ENCODE results near the gene SEMA6B. TPM values are rescaled to one million over a fixed set of nuclear protein-coding genes. Genes with fewer than 3 reads are reported as not detected.
A peak's percentile ranks its signal among the peaks of the same experiment; 100 is the strongest.

Gene SEMA6B
- total and polyA plus RNA-seq, 3 experiments from 2014 or later, result 0.55 to 0.91 TPM; not detected in 1

- Mint-ChIP-seq H3K27ac (no peak overlapping the region), H3K9me3 (no peaks in the 10 kb centered on the region), H3K4me1 (no peaks in the 10 kb centered on the region), H3K4me3 (no peak overlapping the region), H3K36me3 (peaks cover 0 to 60% (median 0%) of the 10 kb centered on the region in 3 donors), H3K27me3 (no peaks in the 10 kb centered on the region)
- POLR2A ChIA-PET, result no interaction called here
- Histone ChIP-seq H3K27ac (ENCODE audit: low read depth, low read length) (no peak overlapping the region), H3K4me1 (ENCODE audit: insufficient read depth, low read length) (no peaks in the 10 kb centered on the region), H3K27me3 (ENCODE audit: insufficient read depth, low read length, poor library complexity, severe bottlenecking) (no peaks in the 10 kb centered on the region), H3K9me3 (ENCODE audit: low read length) (no peaks in the 10 kb centered on the region), H3K36me3 (ENCODE audit: insufficient read depth, low read length) (no peaks in the 10 kb centered on the region), H3K4me3 (ENCODE audit: low read length) (no peak overlapping the region)
- no peak for DNase-seq
- CTCF ChIA-PET, result no interaction called here
Measured at GRCh38 chr19:4499855-4500254, 59.6 kb downstream of the SEMA6B start.

GRCh38 chr19:4499318-4499717 lies 60.2 kb downstream of the SEMA6B start:
- Histone ChIP-seq H3K9me3 (ENCODE audit: low read length) (no peaks in the 10 kb centered on the region), H3K4me3 (ENCODE audit: low read length) (no peak overlapping the region), H3K27me3 (ENCODE audit: insufficient read depth, low read length, poor library complexity, severe bottlenecking) (no peaks in the 10 kb centered on the region), H3K4me1 (ENCODE audit: insufficient read depth, low read length) (no peaks in the 10 kb centered on the region), H3K27ac (ENCODE audit: low read depth, low read length) (no peak overlapping the region), H3K36me3 (ENCODE audit: insufficient read depth, low read length) (no peaks in the 10 kb centered on the region)
- no peak for DNase-seq
- peak overlapping the region in 1 of 8 donors; percentile 36 for H3K27ac Mint-ChIP-seq
- no peak overlapping the region for H3K4me3 Mint-ChIP-seq
- POLR2A ChIA-PET, result no interaction called here
- no peaks in the 10 kb centered on the region for H3K9me3 Mint-ChIP-seq
- peaks cover 0 to 65% (median 0%) of the 10 kb centered on the region in 3 donors for H3K36me3 Mint-ChIP-seq
- no peaks in the 10 kb centered on the region for H3K4me1 Mint-ChIP-seq
- H3K27me3 Mint-ChIP-seq, result no peaks in the 10 kb centered on the region
- CTCF ChIA-PET, result no interaction called here

GRCh38 chr19:4498694-4499093 lies 60.8 kb downstream of the SEMA6B start:
- H3K9me3 ChIP-seq (ENCODE audit: low read length), result no peaks in the 10 kb centered on the region
- no peaks in the 10 kb centered on the region for H3K9me3 Mint-ChIP-seq
- H3K36me3 Mint-ChIP-seq, result peaks cover 0 to 62% (median 0%) of the 10 kb centered on the region in 3 donors
- no peaks in the 10 kb centered on the region for H3K27me3 Mint-ChIP-seq
- CTCF ChIA-PET, result no interaction called here
- DNase-seq, result no peak
- no peaks in the 10 kb centered on the region for H3K4me1 ChIP-seq (ENCODE audit: insufficient read depth, low read length)
- no peak overlapping the region for H3K4me3 Mint-ChIP-seq
- H3K27ac Mint-ChIP-seq, result no peak overlapping the region
- no peak overlapping the region for H3K4me3 ChIP-seq (ENCODE audit: low read length)
- POLR2A ChIA-PET, result no interaction called here
- H3K4me1 Mint-ChIP-seq, result no peaks in the 10 kb centered on the region
- no peaks in the 10 kb centered on the region for H3K27me3 ChIP-seq (ENCODE audit: insufficient read depth, low read length, poor library complexity, severe bottlenecking)
- H3K27ac ChIP-seq (ENCODE audit: low read depth, low read length), result no peak overlapping the region
- H3K36me3 ChIP-seq (ENCODE audit: insufficient read depth, low read length), result no peaks in the 10 kb centered on the region

GRCh38 chr19:4497770-4498389 lies 61.6 kb downstream of the SEMA6B start:
- no peak overlapping the region for H3K4me3 Mint-ChIP-seq
- H3K4me3 ChIP-seq (ENCODE audit: low read length), result no peak overlapping the region
- ChIA-PET CTCF (no interaction called here), POLR2A (no interaction called here)
- H3K4me1 Mint-ChIP-seq, result no peaks in the 10 kb centered on the region
- peaks cover 2% of the 10 kb centered on the region for H3K36me3 ChIP-seq (ENCODE audit: insufficient read depth, low read length)
- no peak for DNase-seq
- H3K27ac ChIP-seq (ENCODE audit: low read depth, low read length), result no peak overlapping the region
- H3K27me3 ChIP-seq (ENCODE audit: insufficient read depth, low read length, poor library complexity, severe bottlenecking), result no peaks in the 10 kb centered on the region
- no peak overlapping the region for H3K27ac Mint-ChIP-seq
- no peaks in the 10 kb centered on the region for H3K4me1 ChIP-seq (ENCODE audit: insufficient read depth, low read length)
- no peaks in the 10 kb centered on the region for H3K9me3 Mint-ChIP-seq
- no peaks in the 10 kb centered on the region for H3K9me3 ChIP-seq (ENCODE audit: low read length)
- peaks cover 0 to 59% (median 0%) of the 10 kb centered on the region in 3 donors for H3K36me3 Mint-ChIP-seq
- H3K27me3 Mint-ChIP-seq, result no peaks in the 10 kb centered on the region

GRCh38 chr19:4496304-4496703 lies 63.2 kb downstream of the SEMA6B start:
- CTCF ChIA-PET, result no interaction called here
- POLR2A ChIA-PET, result no interaction called here
- H3K4me1 Mint-ChIP-seq, result no peaks in the 10 kb centered on the region
- H3K9me3 Mint-ChIP-seq, result no peaks in the 10 kb centered on the region
- Histone ChIP-seq H3K27ac (ENCODE audit: low read depth, low read length) (no peak overlapping the region), H3K4me1 (ENCODE audit: insufficient read depth, low read length) (no peaks in the 10 kb centered on the region), H3K36me3 (ENCODE audit: insufficient read depth, low read length) (peaks cover 17% of the 10 kb centered on the region), H3K4me3 (ENCODE audit: low read length) (no peak overlapping the region), H3K27me3 (ENCODE audit: insufficient read depth, low read length, poor library complexity, severe bottlenecking) (no peaks in the 10 kb centered on the region), H3K9me3 (ENCODE audit: low read length) (no peaks in the 10 kb centered on the region)
- H3K27me3 Mint-ChIP-seq, result no peaks in the 10 kb centered on the region
- no peak for DNase-seq
- no peak overlapping the region for H3K27ac Mint-ChIP-seq
- no peak overlapping the region for H3K4me3 Mint-ChIP-seq
- H3K36me3 Mint-ChIP-seq, result peaks cover 0 to 50% (median 0%) of the 10 kb centered on the region in 3 donors

- Histone ChIP-seq H3K4me3 (ENCODE audit: low read length) (no peak overlapping the region), H3K4me1 (ENCODE audit: insufficient read depth, low read length) (no peaks in the 10 kb centered on the region), H3K9me3 (ENCODE audit: low read length) (no peaks in the 10 kb centered on the region), H3K27me3 (ENCODE audit: insufficient read depth, low read length, poor library complexity, severe bottlenecking) (no peaks in the 10 kb centered on the region), H3K27ac (ENCODE audit: low read depth, low read length) (no peak overlapping the region), H3K36me3 (ENCODE audit: insufficient read depth, low read length) (peaks cover 18% of the 10 kb centered on the region)
- no peaks in the 10 kb centered on the region for H3K9me3 Mint-ChIP-seq
- H3K36me3 Mint-ChIP-seq, result peaks cover 0 to 50% (median 2%) of the 10 kb centered on the region in 3 donors
- no peaks in the 10 kb centered on the region for H3K4me1 Mint-ChIP-seq
- DNase-seq, result no peak
- ChIA-PET POLR2A (no interaction called here), CTCF (interaction anchor here (0.6 kb wide), 1 partner anchor 403 kb away, joined by 3 read pairs; no protein-coding TSS in a partner anchor)
- no peak overlapping the region for H3K27ac Mint-ChIP-seq
- no peaks in the 10 kb centered on the region for H3K27me3 Mint-ChIP-seq
- H3K4me3 Mint-ChIP-seq, result no peak overlapping the region
Measured at GRCh38 chr19:4495471-4495870, 64.0 kb downstream of the SEMA6B start.

- Histone ChIP-seq H3K36me3 (ENCODE audit: insufficient read depth, low read length) (peaks cover 18% of the 10 kb centered on the region), H3K27me3 (ENCODE audit: insufficient read depth, low read length, poor library complexity, severe bottlenecking) (no peaks in the 10 kb centered on the region), H3K4me3 (ENCODE audit: low read length) (no peak overlapping the region), H3K9me3 (ENCODE audit: low read length) (no peaks in the 10 kb centered on the region), H3K4me1 (ENCODE audit: insufficient read depth, low read length) (no peaks in the 10 kb centered on the region), H3K27ac (ENCODE audit: low read depth, low read length) (no peak overlapping the region)
- H3K4me1 Mint-ChIP-seq, result no peaks in the 10 kb centered on the region
- H3K9me3 Mint-ChIP-seq, result no peaks in the 10 kb centered on the region
- no peaks in the 10 kb centered on the region for H3K27me3 Mint-ChIP-seq
- H3K27ac Mint-ChIP-seq, result no peak overlapping the region
- no peak overlapping the region for H3K4me3 Mint-ChIP-seq
- CTCF ChIA-PET, result no interaction called here
- peaks cover 0 to 53% (median 6%) of the 10 kb centered on the region in 3 donors for H3K36me3 Mint-ChIP-seq
- POLR2A ChIA-PET, result no interaction called here
- DNase-seq, result no peak
Measured at GRCh38 chr19:4494691-4495064, 64.8 kb downstream of the SEMA6B start.

GRCh38 chr19:4493929-4494690 lies 65.4 kb downstream of the SEMA6B start:
- H3K36me3 ChIP-seq (ENCODE audit: insufficient read depth, low read length), result peaks cover 18% of the 10 kb centered on the region

More at GRCh38 chr19:4493929-4494690, 65.4 kb downstream of the SEMA6B start:
- H3K4me3 ChIP-seq (ENCODE audit: low read length), result no peak overlapping the region
- ChIA-PET POLR2A (no interaction called here), CTCF (no interaction called here)
- no peak overlapping the region for H3K4me3 Mint-ChIP-seq
- H3K27ac Mint-ChIP-seq, result no peak overlapping the region
- H3K9me3 Mint-ChIP-seq, result no peaks in the 10 kb centered on the region
- no peaks in the 10 kb centered on the region for H3K4me1 Mint-ChIP-seq
- H3K27me3 Mint-ChIP-seq, result no peaks in the 10 kb centered on the region
- no peaks in the 10 kb centered on the region for H3K27me3 ChIP-seq (ENCODE audit: insufficient read depth, low read length, poor library complexity, severe bottlenecking)
- DNase-seq, result no peak
- H3K27ac ChIP-seq (ENCODE audit: low read depth, low read length), result no peak overlapping the region
- H3K36me3 Mint-ChIP-seq, result peaks cover 0 to 52% (median 8%) of the 10 kb centered on the region in 3 donors
- H3K4me1 ChIP-seq (ENCODE audit: insufficient read depth, low read length), result no peaks in the 10 kb centered on the region
- no peaks in the 10 kb centered on the region for H3K9me3 ChIP-seq (ENCODE audit: low read length)

Data from CD8-positive, alpha-beta memory T cell (primary cell).